HCT116 (cell line): ENCODE results near the gene OPRL1.

ENCODE experiments used
- CBX3 ChIP-seq: IDR thresholded peaks from 2 replicates; pipeline ENCODE4 v1.6.1; 2012; ENCODE audit warnings: low read depth
- CEBPB ChIP-seq: IDR thresholded peaks from 2 replicates; pipeline ENCODE4 v1.6.1; 2012; ENCODE audit warnings: low read depth
- EZH2 ChIP-seq: fragments of 200-600 bp; sonication (generic); IDR thresholded peaks from 2 replicates; pipeline ENCODE4 v1.6.1; 2017; ENCODE audit warnings: antibody characterized with exemption, mixed run types
- POLR2A ChIP-seq: IDR thresholded peaks from 2 replicates; pipeline ENCODE4 v1.7.0; 2011; ENCODE audit warnings: borderline replicate concordance; ENCODE audit not compliant: insufficient read depth, insufficient read length; ENCODE audit errors: extremely low read depth
- POLR2AphosphoS5 ChIP-seq: IDR thresholded peaks from 2 replicates; pipeline ENCODE4 v1.6.1; 2011; ENCODE audit warnings: mild to moderate bottlenecking, low read depth, low read length, moderate library complexity
- TCF7L2 ChIP-seq: IDR thresholded peaks from 2 replicates; pipeline ENCODE4 v1.7.0; 2011; ENCODE audit warnings: borderline replicate concordance, inconsistent platforms; ENCODE audit not compliant: insufficient read depth, insufficient read length; ENCODE audit errors: extremely low read depth
- TF ChIP-seq, protein P1 (sequence below), 3 experiments: fragments of 200-600 bp in 1 of 3; sonication (generic) in 1 of 3; IDR thresholded peaks in 2 of 3; conservative IDR thresholded peaks in 1 of 3; 2 replicates each; pipeline ENCODE4 v1.5.1; 2012 to 2017; ENCODE audit warnings: low read depth in 2 of 3, low read length in 2 of 3, antibody characterized with exemption in 1 of 3, borderline replicate concordance in 1 of 3, control low read depth in 1 of 3, mild to moderate bottlenecking in 1 of 3, mixed read lengths in 1 of 3, mixed run types in 1 of 3, moderate library complexity in 1 of 3; ENCODE audit not compliant: insufficient read depth in 1 of 3
- TF ChIP-seq, protein P2 (sequence below): IDR thresholded peaks from 2 replicates; pipeline ENCODE4 v1.6.1; 2012
- TF ChIP-seq, protein P3 (sequence below): IDR thresholded peaks from 2 replicates; pipeline ENCODE4 v1.6.1; 2012; ENCODE audit warnings: low read depth

DNA sequence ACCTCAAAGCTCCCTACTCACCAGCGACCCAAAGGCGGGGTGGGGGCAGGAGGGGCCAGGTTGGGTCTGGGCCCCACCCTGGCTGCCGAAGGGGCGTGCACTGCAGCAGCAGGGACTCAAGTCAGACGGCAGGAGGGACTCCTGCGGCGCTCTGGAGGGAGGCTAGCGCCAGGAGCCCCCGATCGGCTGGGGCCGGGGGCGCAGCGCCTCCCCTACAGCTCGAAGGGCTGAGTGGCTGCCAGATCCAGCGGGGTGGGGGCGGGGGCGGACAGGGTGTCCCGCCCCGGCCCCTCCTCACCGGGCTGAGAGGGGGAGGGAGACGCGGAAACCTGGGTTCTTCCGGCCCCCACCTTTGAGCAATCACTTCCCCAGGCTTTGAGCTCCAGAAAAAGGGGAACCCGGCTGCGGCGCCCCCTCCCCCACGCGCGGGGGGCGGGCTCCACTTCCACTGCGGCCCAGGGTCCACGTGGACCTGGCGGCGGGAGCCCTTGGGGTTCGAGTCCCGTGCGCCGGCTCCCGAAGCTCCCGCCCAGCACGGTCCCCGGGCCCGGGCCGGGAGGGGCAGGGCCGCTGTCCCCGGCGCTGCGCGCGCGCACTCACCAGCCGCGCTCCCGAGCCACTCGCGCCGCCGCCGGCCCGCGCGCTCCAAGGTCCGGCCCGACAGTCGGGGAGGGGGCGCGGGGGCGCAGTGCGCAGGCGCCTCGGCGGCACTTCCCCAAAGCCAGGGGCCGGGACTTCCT lies 439 bp upstream of the OPRL1 start, which contains the start of gene RGS19:
- no peak for TF ChIP-seq CEBPB
- TF ChIP-seq, protein P1, sequence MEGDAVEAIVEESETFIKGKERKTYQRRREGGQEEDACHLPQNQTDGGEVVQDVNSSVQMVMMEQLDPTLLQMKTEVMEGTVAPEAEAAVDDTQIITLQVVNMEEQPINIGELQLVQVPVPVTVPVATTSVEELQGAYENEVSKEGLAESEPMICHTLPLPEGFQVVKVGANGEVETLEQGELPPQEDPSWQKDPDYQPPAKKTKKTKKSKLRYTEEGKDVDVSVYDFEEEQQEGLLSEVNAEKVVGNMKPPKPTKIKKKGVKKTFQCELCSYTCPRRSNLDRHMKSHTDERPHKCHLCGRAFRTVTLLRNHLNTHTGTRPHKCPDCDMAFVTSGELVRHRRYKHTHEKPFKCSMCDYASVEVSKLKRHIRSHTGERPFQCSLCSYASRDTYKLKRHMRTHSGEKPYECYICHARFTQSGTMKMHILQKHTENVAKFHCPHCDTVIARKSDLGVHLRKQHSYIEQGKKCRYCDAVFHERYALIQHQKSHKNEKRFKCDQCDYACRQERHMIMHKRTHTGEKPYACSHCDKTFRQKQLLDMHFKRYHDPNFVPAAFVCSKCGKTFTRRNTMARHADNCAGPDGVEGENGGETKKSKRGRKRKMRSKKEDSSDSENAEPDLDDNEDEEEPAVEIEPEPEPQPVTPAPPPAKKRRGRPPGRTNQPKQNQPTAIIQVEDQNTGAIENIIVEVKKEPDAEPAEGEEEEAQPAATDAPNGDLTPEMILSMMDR (IDR thresholded peaks at IDR 0.05 in 2 of 3, conservative IDR thresholded peaks at IDR 0.05 in 1 of 3; ENCODE audit: borderline replicate concordance in 1 of 3, insufficient read depth in 1 of 3, low read depth in 2 of 3, low read length in 2 of 3), result no peak
- no peak for TF ChIP-seq EZH2
- no peak for TF ChIP-seq POLR2A
- TF ChIP-seq TCF7L2, result no peak
- TF ChIP-seq, protein P2, sequence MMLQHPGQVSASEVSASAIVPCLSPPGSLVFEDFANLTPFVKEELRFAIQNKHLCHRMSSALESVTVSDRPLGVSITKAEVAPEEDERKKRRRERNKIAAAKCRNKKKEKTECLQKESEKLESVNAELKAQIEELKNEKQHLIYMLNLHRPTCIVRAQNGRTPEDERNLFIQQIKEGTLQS, result no peak
- TF ChIP-seq POLR2AphosphoS5, result peak; percentile 59
- TF ChIP-seq, protein P3, sequence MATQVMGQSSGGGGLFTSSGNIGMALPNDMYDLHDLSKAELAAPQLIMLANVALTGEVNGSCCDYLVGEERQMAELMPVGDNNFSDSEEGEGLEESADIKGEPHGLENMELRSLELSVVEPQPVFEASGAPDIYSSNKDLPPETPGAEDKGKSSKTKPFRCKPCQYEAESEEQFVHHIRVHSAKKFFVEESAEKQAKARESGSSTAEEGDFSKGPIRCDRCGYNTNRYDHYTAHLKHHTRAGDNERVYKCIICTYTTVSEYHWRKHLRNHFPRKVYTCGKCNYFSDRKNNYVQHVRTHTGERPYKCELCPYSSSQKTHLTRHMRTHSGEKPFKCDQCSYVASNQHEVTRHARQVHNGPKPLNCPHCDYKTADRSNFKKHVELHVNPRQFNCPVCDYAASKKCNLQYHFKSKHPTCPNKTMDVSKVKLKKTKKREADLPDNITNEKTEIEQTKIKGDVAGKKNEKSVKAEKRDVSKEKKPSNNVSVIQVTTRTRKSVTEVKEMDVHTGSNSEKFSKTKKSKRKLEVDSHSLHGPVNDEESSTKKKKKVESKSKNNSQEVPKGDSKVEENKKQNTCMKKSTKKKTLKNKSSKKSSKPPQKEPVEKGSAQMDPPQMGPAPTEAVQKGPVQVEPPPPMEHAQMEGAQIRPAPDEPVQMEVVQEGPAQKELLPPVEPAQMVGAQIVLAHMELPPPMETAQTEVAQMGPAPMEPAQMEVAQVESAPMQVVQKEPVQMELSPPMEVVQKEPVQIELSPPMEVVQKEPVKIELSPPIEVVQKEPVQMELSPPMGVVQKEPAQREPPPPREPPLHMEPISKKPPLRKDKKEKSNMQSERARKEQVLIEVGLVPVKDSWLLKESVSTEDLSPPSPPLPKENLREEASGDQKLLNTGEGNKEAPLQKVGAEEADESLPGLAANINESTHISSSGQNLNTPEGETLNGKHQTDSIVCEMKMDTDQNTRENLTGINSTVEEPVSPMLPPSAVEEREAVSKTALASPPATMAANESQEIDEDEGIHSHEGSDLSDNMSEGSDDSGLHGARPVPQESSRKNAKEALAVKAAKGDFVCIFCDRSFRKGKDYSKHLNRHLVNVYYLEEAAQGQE, result no peak
- TF ChIP-seq CBX3, result no peak
